Keratinocyte (primary cell): ENCODE results near the gene BFSP2. TPM values are rescaled to one million over a fixed set of nuclear protein-coding genes. Genes with fewer than 3 reads are reported as not detected.

Experiments
- DNase-seq: peaks from one replicate; pipeline ENCODE4 v3.0.0-alpha.2; 2011; ENCODE audit warnings: low read depth, missing footprints, low spot score
- FAIRE-seq: peaks from 2 replicates; lab custom pipeline; 2011; peaks lifted over from hg19 to GRCh38; lab: Jason Lieb, UNC
- H2AFZ ChIP-seq: 2 replicates; pipeline ENCODE4 v1.6.0; 2012; ENCODE audit warnings: low read length, control low read depth, inconsistent platforms; ENCODE audit not compliant: control insufficient read depth
- H3K27ac ChIP-seq: 2 replicates; pipeline ENCODE4 v1.5.1; 2011; ENCODE audit warnings: low read length; ENCODE audit not compliant: control insufficient read depth, insufficient read depth
- H3K27me3 ChIP-seq: 3 replicates; pipeline ENCODE4 v1.6.0; 2011; ENCODE audit warnings: low read length; ENCODE audit not compliant: control insufficient read depth, insufficient read depth; ENCODE audit errors: extremely low read depth
- H3K36me3 ChIP-seq, 2 experiments: 2 replicates in 1 of 2; 3 replicates in 1 of 2; pipeline ENCODE4 v1.5.1; 2011; ENCODE audit warnings: low read length in 2 of 2, mild to moderate bottlenecking in 1 of 2; ENCODE audit not compliant: control insufficient read depth in 2 of 2, insufficient read depth in 2 of 2; ENCODE audit errors: extremely low read depth in 1 of 2
- H3K4me1 ChIP-seq: 3 replicates; pipeline ENCODE4 v1.5.1; 2011; ENCODE audit warnings: low read length; ENCODE audit not compliant: control insufficient read depth, insufficient read depth; ENCODE audit errors: extremely low read depth
- H3K4me2 ChIP-seq: 3 replicates; pipeline ENCODE4 v1.6.0; 2011; ENCODE audit warnings: low read depth, low read length; ENCODE audit not compliant: control insufficient read depth, insufficient read depth; ENCODE audit errors: extremely low read depth
- H3K4me3 ChIP-seq, 3 experiments: fragments of 200-600 bp in 1 of 3; sonication (generic) in 1 of 3; 2 replicates in 2 of 3; 3 replicates in 1 of 3; pipeline ENCODE4 v1.5.1; 2011 to 2016; ENCODE audit warnings: low read length in 3 of 3, mild to moderate bottlenecking in 3 of 3, control low read depth in 2 of 3, inconsistent platforms in 1 of 3, low read depth in 1 of 3, mixed read lengths in 1 of 3, mixed run types in 1 of 3, moderate library complexity in 1 of 3; ENCODE audit not compliant: control insufficient read depth in 2 of 3, insufficient read depth in 2 of 3; ENCODE audit errors: extremely low read depth in 1 of 3
- H3K79me2 ChIP-seq: 2 replicates; pipeline ENCODE4 v1.6.0; 2012; ENCODE audit warnings: low read length; ENCODE audit not compliant: control insufficient read depth, insufficient read depth
- H3K9ac ChIP-seq: 3 replicates; pipeline ENCODE4 v1.6.0; 2011; ENCODE audit warnings: low read length; ENCODE audit not compliant: control insufficient read depth, insufficient read depth; ENCODE audit errors: extremely low read depth
- H3K9me1 ChIP-seq: 3 replicates; pipeline ENCODE4 v1.6.0; 2011; ENCODE audit warnings: low read length; ENCODE audit not compliant: control insufficient read depth, insufficient read depth; ENCODE audit errors: extremely low read depth
- H3K9me3 ChIP-seq: 2 replicates; pipeline ENCODE4 v1.5.1; 2012; ENCODE audit warnings: low read depth, low read length; ENCODE audit not compliant: control insufficient read depth
- H4K20me1 ChIP-seq: 3 replicates; pipeline ENCODE4 v1.6.0; 2011; ENCODE audit warnings: low read length; ENCODE audit not compliant: control insufficient read depth, insufficient read depth; ENCODE audit errors: extremely low read depth
- EZH2 ChIP-seq: IDR thresholded peaks from one replicate; pipeline ENCODE4 v1.6.1; 2012; ENCODE audit warnings: inconsistent platforms, mild to moderate bottlenecking, low read length, moderate library complexity
- dilution Hi-C: fragments of 300-500 bp; cut with MboI; formaldehyde crosslinking; loops from one replicate; pipeline ENCODE4 v1.7.0; 2020; ENCODE audit warnings: low sequenced_read_pairs; ENCODE audit not compliant: extremely low pct_ligation_motif_present
- polyA plus RNA-seq, 5 experiments: library from polyadenylated mRNA; depleted of rRNA in 3 of 5; stranded (reverse) in 3 of 5; stranded (forward) in 1 of 5; unstranded in 1 of 5; fragments of >200 nt; gene quantifications; 1 replicate in 1 of 5; 2 replicates in 3 of 5; 3 replicates in 1 of 5; pipeline versions ENCODE4 v1.2.1 to v1.2.3, GENCODE V29; 2011 to 2012; ENCODE audit warnings: missing spikeins in 2 of 5, low read depth in 1 of 5, low replicate concordance in 1 of 5
- TF ChIP-seq, protein P1 (sequence below), 3 experiments: IDR thresholded peaks in 1 of 3; conservative IDR thresholded peaks in 1 of 3; optimal IDR thresholded peaks in 1 of 3; 2 replicates in 2 of 3; 3 replicates in 1 of 3; pipeline versions ENCODE3 to v1.5.1; 2011; ENCODE audit warnings: low read length in 3 of 3, mild to moderate bottlenecking in 3 of 3, moderate library complexity in 2 of 3, control low read depth in 1 of 3, inconsistent platforms in 1 of 3; ENCODE audit not compliant: insufficient read depth in 2 of 3; ENCODE audit errors: extremely low read depth in 1 of 3

BFSP2 gene
- polyA plus RNA-seq, 1 donor (not counting 4 experiments of a cell fraction or from before 2014, with no cell fraction given): not detected

DNA sequence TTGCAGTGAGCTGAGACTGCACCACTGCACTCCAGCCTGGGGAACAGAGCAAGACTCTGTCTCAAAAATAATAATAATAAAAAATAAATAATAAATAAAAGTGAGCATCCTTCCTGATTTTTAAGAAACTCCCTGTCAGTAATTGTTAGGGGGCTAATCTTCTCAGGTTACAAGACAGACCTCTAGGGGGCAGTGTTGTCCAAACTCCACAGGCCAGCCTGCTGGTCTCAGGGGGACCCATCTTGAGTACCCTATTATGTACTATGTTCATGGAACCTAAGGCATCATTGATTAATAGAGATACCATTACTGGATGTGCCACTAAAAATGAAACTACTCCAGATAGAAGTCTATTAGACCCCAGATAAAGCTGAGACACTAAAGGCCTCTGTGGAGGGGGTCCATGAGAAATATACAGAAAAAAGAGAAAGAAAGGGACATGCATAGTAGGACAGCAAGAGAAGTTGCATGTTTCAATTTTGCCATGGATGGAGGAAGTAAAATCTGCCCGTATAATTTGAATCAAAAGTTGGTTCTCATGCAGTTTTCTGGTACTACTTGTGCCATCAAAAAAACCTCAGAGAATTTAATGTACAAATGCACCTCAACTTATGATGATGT is 88.2 kb downstream of the BFSP2 start:
- no peaks in the 10 kb centered on the region for H3K27me3 ChIP-seq
- no peaks in the 10 kb centered on the region for H3K36me3 ChIP-seq
- TF ChIP-seq, protein P1, sequence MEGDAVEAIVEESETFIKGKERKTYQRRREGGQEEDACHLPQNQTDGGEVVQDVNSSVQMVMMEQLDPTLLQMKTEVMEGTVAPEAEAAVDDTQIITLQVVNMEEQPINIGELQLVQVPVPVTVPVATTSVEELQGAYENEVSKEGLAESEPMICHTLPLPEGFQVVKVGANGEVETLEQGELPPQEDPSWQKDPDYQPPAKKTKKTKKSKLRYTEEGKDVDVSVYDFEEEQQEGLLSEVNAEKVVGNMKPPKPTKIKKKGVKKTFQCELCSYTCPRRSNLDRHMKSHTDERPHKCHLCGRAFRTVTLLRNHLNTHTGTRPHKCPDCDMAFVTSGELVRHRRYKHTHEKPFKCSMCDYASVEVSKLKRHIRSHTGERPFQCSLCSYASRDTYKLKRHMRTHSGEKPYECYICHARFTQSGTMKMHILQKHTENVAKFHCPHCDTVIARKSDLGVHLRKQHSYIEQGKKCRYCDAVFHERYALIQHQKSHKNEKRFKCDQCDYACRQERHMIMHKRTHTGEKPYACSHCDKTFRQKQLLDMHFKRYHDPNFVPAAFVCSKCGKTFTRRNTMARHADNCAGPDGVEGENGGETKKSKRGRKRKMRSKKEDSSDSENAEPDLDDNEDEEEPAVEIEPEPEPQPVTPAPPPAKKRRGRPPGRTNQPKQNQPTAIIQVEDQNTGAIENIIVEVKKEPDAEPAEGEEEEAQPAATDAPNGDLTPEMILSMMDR (optimal IDR thresholded peaks at IDR 0.05 in 1 of 3, IDR thresholded peaks at IDR 0.05 in 1 of 3, conservative IDR thresholded peaks at IDR 0.05 in 1 of 3; ENCODE audit: extremely low read depth in 1 of 3, insufficient read depth in 2 of 3, low read length in 3 of 3): peak; percentile 47 to 62 (median 60)
- TF ChIP-seq EZH2: no peak
- dilution Hi-C loops: no loop called here
- H3K4me2 ChIP-seq: no peak overlapping the region
- DNase-seq (no peak), FAIRE-seq (no peak)
- H3K4me3 ChIP-seq: no peak overlapping the region
- no peak overlapping the region for H3K9ac ChIP-seq
- no peaks in the 10 kb centered on the region for H3K9me1 ChIP-seq
- no peak overlapping the region for H2AFZ ChIP-seq
- H3K4me1 ChIP-seq: peaks cover 7% of the 10 kb centered on the region
- H4K20me1 ChIP-seq: no peaks in the 10 kb centered on the region
- H3K79me2 ChIP-seq: no peaks in the 10 kb centered on the region
- H3K9me3 ChIP-seq: no peaks in the 10 kb centered on the region
- H3K27ac ChIP-seq: no peak overlapping the region

DNA sequence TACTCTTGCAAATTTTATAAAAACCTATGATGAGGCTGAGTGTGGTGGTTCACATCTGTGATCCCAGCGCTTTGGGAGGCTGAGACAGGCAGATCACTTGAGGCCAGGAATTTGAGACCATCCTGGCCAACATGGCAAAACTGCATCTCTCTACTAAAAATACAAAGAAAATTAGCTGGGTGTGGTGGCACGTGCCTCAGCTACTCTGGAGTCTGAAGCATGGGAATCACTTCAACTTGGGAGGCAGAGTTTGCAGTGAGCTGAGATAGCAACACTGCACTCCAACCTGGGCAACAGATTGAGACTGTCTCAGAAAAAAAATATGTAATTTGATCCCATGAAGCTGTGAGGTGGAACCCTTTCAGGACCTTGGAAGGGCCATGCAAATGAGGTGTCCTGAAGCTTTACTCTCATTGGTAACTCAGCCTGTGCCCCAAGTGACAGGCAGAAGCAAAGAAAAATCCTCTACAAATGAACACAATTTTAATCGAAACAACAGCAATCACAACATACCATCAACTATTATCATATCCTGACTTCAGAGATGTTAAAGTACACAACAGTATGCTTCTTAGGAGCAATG is 89.0 kb downstream of the BFSP2 start:
- Histone ChIP-seq H3K4me2 (no peak overlapping the region), H3K27ac (no peak overlapping the region), H4K20me1 (no peaks in the 10 kb centered on the region), H3K27me3 (no peaks in the 10 kb centered on the region), H3K36me3 (no peaks in the 10 kb centered on the region), H2AFZ (no peak overlapping the region), H3K79me2 (no peaks in the 10 kb centered on the region), H3K9me1 (no peaks in the 10 kb centered on the region), H3K9me3 (no peaks in the 10 kb centered on the region), H3K9ac (no peak overlapping the region), H3K4me3 (no peak overlapping the region), H3K4me1 (peaks cover 7% of the 10 kb centered on the region)
- dilution Hi-C loops: no loop called here
- TF ChIP-seq EZH2: no peak
- TF ChIP-seq, protein P1 (optimal IDR thresholded peaks at IDR 0.05 in 1 of 3, IDR thresholded peaks at IDR 0.05 in 1 of 3, conservative IDR thresholded peaks at IDR 0.05 in 1 of 3; ENCODE audit: extremely low read depth in 1 of 3, insufficient read depth in 2 of 3, low read length in 3 of 3): no peak
- peak; percentile 72 for FAIRE-seq
- DNase-seq: no peak
